Measurements from ENCODE around the gene TSPOAP1. TPM values are rescaled to one million over a fixed set of nuclear protein-coding genes. Genes with fewer than 3 reads are reported as not detected.

The TSPOAP1 gene
- 0.18 and 0.58 TPM in 2 replicates for total RNA-seq

GRCh38 chr17:58328195-58329034 lies at the start of gene TSPOAP1:
TSS of gene TSPOAP1 (minus strand) at chr17:58328795. CDS start at chr17:58327920, 875 bp downstream.

DNA sequence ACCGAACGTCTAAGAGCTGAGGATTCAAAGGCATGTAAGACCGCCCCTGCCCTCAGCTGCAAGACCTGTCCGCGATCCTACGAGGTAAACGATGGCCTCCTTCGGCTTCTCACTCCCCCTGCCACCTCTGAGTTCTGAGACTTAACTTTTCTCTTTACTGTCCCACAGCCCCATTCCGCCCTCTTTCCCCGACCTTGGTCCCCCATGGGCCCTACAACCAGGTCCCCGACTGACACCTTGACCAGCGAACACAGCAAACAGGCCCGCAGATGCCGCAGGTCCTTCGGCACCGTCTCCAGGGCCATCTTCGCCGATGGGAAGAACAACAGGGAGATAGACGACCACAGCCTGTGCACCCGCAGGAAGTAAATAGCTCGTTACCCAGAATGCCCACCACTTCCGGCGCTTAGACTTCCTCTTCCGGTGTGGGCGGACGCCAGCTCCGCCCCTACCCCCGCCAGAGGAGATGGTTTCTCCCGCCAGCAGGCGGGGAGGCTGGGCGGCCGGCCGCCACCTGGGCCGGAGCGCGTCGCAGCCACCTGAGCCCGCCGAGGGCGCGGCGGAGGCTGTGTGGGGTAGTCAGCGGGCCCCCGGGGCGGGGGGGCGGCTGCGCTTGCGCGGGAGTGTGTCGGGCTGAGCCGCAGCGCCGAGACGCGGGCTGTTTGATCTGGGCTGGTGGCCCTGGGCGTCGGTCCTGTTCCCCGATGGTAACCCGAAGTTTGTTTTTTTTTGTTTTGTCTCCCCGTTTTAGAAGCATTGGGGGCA lies 23.4 kb upstream of the TSPOAP1 start, which contains the start of gene SUPT4H1:
SUPT4H1 (minus strand) TSS at position 371 of the 765 bp plus-strand sequence; CDS start at position 305, 66 bp downstream.

GRCh38 chr17:58280480-58281217 lies 47.9 kb downstream of the TSPOAP1 start, which contains the start of gene MPO:
TSS of gene MPO (minus strand) at chr17:58280935. CDS start at chr17:58280758, 177 bp downstream.

Other genes starting within 250 kb of the TSPOAP1 start
- 10.1 and 11.8 TPM in 2 replicates for gene DYNLL2, start 245.4 kb downstream of the TSPOAP1 start, total RNA-seq
- gene OR4D1, start 180.4 kb downstream of the TSPOAP1 start, total RNA-seq: not detected in 2 replicates
- not detected in 2 replicates for gene OR4D2, start 161.8 kb downstream of the TSPOAP1 start, total RNA-seq
- not detected in 2 replicates for gene EPX, start 136.1 kb downstream of the TSPOAP1 start, total RNA-seq
- 17.4 and 40.1 TPM in 2 replicates for gene MKS1, start 109.5 kb downstream of the TSPOAP1 start, total RNA-seq
- gene LPO, start 90.2 kb downstream of the TSPOAP1 start, total RNA-seq: not detected in 2 replicates
- gene MPO, start 47.9 kb downstream of the TSPOAP1 start, total RNA-seq: not detected in 2 replicates
- gene SUPT4H1, start 23.4 kb upstream of the TSPOAP1 start, total RNA-seq: 53.7 and 55.6 TPM in 2 replicates
- gene RNF43, start 88.7 kb upstream of the TSPOAP1 start, total RNA-seq: not detected in 2 replicates
- not detected in 2 replicates for gene HSF5, start 159.6 kb upstream of the TSPOAP1 start, total RNA-seq
- gene MTMR4, start 185.8 kb upstream of the TSPOAP1 start, total RNA-seq: 23.7 and 41.5 TPM in 2 replicates